ENCODE measurements around the gene SHF. TPM values are rescaled to one million over a fixed set of nuclear protein-coding genes. Genes with fewer than 3 reads are reported as not detected.

SHF gene
- total RNA-seq, 1 donor from 2014 or later, result 7.1 TPM

- peak overlapping the region; percentile 60 for H3K27ac ChIP-seq
Observed at GRCh38 chr15:45187578-45187893, 230 bp downstream of the SHF start.

GRCh38 chr15:45186771-45187577 lies 792 bp downstream of the SHF start:
- peak; percentile 7 for ATAC-seq
- Histone ChIP-seq H3K27ac (peak overlapping the region; percentile 60), H3K36me3 (no peaks in the 10 kb centered on the region), H3K4me3 (peak overlapping the region; percentile 72), H3K9me3 (no peaks in the 10 kb centered on the region), H3K4me1 (peaks cover 16% of the 10 kb centered on the region), H3K27me3 (no peaks in the 10 kb centered on the region)
- no peak for DNase-seq
- intact Hi-C loops (cut with DNase I), result no loop called here
- TF ChIP-seq CTCF (IDR thresholded peaks at IDR 0.05), result no peak

More at GRCh38 chr15:45187578-45187893, 230 bp downstream of the SHF start:
- intact Hi-C loops (cut with DNase I), result no loop called here
- Histone ChIP-seq H3K4me1 (peaks cover 11% of the 10 kb centered on the region), H3K9me3 (no peaks in the 10 kb centered on the region), H3K27me3 (no peaks in the 10 kb centered on the region), H3K36me3 (no peaks in the 10 kb centered on the region), H3K4me3 (peak overlapping the region; percentile 72)
- TF ChIP-seq CTCF (IDR thresholded peaks at IDR 0.05), result no peak
- no peak for DNase-seq
- no peak for ATAC-seq

GRCh38 chr15:45185903-45186770 lies 1.6 kb downstream of the SHF start:
- intact Hi-C loops (cut with DNase I), result no loop called here
- Histone ChIP-seq H3K9me3 (no peaks in the 10 kb centered on the region), H3K4me3 (peak overlapping the region; percentile 72), H3K27me3 (no peaks in the 10 kb centered on the region), H3K27ac (peak overlapping the region; percentile 60), H3K4me1 (peaks cover 17% of the 10 kb centered on the region), H3K36me3 (no peaks in the 10 kb centered on the region)
- ATAC-seq, result no peak
- no peak for TF ChIP-seq CTCF (IDR thresholded peaks at IDR 0.05)
- DNase-seq, result no peak

GRCh38 chr15:45185069-45185779 lies 2.5 kb downstream of the SHF start:
- intact Hi-C loops (cut with DNase I), result no loop called here
- Histone ChIP-seq H3K27me3 (no peaks in the 10 kb centered on the region), H3K36me3 (no peaks in the 10 kb centered on the region), H3K9me3 (no peaks in the 10 kb centered on the region), H3K27ac (no peak overlapping the region), H3K4me3 (no peak overlapping the region), H3K4me1 (peaks cover 20% of the 10 kb centered on the region)
- ATAC-seq (no peak), DNase-seq (no peak)
- TF ChIP-seq CTCF (IDR thresholded peaks at IDR 0.05), result no peak

GRCh38 chr15:45184562-45185041 lies 3.2 kb downstream of the SHF start:
- no peak overlapping the region for H3K27ac ChIP-seq
- intact Hi-C loops (cut with DNase I), result no loop called here

More at GRCh38 chr15:45184562-45185041, 3.2 kb downstream of the SHF start:
- no peaks in the 10 kb centered on the region for H3K9me3 ChIP-seq
- DNase-seq, result no peak
- no peak for TF ChIP-seq CTCF (IDR thresholded peaks at IDR 0.05)
- H3K4me3 ChIP-seq, result no peak overlapping the region
- H3K36me3 ChIP-seq, result no peaks in the 10 kb centered on the region
- no peaks in the 10 kb centered on the region for H3K27me3 ChIP-seq
- ATAC-seq, result no peak
- peaks cover 23% of the 10 kb centered on the region for H3K4me1 ChIP-seq

Measured in upper lobe of right lung (tissue), 1 donor.